ENCODE measurements around the gene PXK.

The PXK gene

DNA sequence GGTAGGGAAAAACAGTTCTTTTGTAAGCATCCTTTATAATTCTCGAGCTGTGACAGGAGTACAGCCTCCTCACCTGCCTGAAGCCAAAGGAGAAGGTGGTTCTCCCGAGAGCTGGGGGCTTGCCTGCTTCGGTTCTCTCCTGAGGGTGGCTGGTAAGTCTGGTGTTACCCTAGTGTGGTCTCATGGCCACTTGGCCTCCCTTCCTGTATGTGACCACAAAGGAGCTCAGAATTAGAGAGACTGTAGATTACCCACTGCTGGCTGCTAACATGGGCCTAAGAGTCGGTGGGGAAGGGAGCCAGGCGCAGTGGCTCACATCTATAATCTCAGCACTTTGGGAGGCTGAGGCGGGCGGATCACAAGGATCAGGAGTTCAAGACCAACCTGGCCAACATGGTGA lies 88.3 kb downstream of the PXK start:
- H3K9ac ChIP-seq (ENCODE audit: low read length in 5 of 5), result no peak overlapping the region
- H3K4me3 ChIP-seq (ENCODE audit: low read depth in 1 of 5, low read length in 5 of 5), result no peak overlapping the region
- H3K27me3 ChIP-seq (ENCODE audit: control insufficient read depth in 5 of 5, insufficient read depth in 4 of 5, low read length in 5 of 5), result no peaks in the 10 kb centered on the region
- H3K36me3 ChIP-seq (ENCODE audit: control insufficient read depth in 5 of 5, insufficient read depth in 5 of 5, low read length in 5 of 5), result peaks cover 21 to 68% (median 42%) of the 10 kb centered on the region in 5 donors
- H3K4me1 ChIP-seq (ENCODE audit: control insufficient read depth in 5 of 5, insufficient read depth in 5 of 5, low read length in 5 of 5), result peaks cover 2 to 47% (median 18%) of the 10 kb centered on the region in 5 donors
- H3K9me3 ChIP-seq (ENCODE audit: control insufficient read depth in 5 of 5, low read length in 5 of 5), result no peaks in the 10 kb centered on the region
- H3K27ac ChIP-seq (ENCODE audit: low read depth, low read length), result no peak overlapping the region

DNA sequence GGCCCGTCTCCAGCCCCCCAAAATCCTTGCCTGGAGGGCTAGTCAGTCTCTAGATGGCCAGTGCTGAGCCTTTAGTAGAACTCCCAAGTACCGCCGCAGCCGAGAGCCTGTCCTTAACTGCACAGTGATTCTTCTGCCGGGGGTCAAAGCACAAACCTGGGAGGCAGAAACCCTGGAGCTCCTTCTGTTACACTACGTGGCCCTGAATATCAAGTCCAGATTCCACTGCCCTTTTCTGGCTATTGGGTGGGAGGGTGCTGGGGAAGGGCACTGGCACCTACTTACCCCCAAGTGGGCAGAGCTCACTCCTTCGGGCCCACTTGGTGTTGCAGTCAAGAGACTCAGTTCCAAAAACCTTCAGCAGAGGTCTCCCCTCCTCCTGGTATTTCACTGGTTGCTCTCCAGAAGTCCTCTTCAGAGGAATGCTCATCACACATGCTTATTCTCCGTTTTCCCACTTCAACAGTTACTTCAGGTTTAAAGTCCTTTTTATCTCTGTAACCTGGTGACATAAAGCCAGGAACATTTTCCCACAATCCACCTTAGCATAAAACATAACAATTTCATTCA lies 90.1 kb downstream of the PXK start:
- peaks cover 2 to 46% (median 18%) of the 10 kb centered on the region in 5 donors for H3K4me1 ChIP-seq (ENCODE audit: control insufficient read depth in 5 of 5, insufficient read depth in 5 of 5, low read length in 5 of 5)
- no peaks in the 10 kb centered on the region for H3K27me3 ChIP-seq (ENCODE audit: control insufficient read depth in 5 of 5, insufficient read depth in 4 of 5, low read length in 5 of 5)
- H3K9me3 ChIP-seq (ENCODE audit: control insufficient read depth in 5 of 5, low read length in 5 of 5), result no peaks in the 10 kb centered on the region
- no peak overlapping the region for H3K9ac ChIP-seq (ENCODE audit: low read length in 5 of 5)
- peaks cover 29 to 73% (median 58%) of the 10 kb centered on the region in 5 donors for H3K36me3 ChIP-seq (ENCODE audit: control insufficient read depth in 5 of 5, insufficient read depth in 5 of 5, low read length in 5 of 5)
- H3K4me3 ChIP-seq (ENCODE audit: low read depth in 1 of 5, low read length in 5 of 5), result no peak overlapping the region
- H3K27ac ChIP-seq (ENCODE audit: low read depth, low read length), result no peak overlapping the region

- Histone ChIP-seq H3K36me3 (ENCODE audit: control insufficient read depth in 5 of 5, insufficient read depth in 5 of 5, low read length in 5 of 5) (peaks cover 40 to 87% (median 76%) of the 10 kb centered on the region in 5 donors), H3K27me3 (ENCODE audit: control insufficient read depth in 5 of 5, insufficient read depth in 4 of 5, low read length in 5 of 5) (no peaks in the 10 kb centered on the region), H3K9ac (ENCODE audit: low read length in 5 of 5) (peak overlapping the region in 1 of 5 donors; percentile 5), H3K4me3 (ENCODE audit: low read depth in 1 of 5, low read length in 5 of 5) (no peak overlapping the region), H3K4me1 (ENCODE audit: control insufficient read depth in 5 of 5, insufficient read depth in 5 of 5, low read length in 5 of 5) (peaks cover 2 to 44% (median 16%) of the 10 kb centered on the region in 5 donors), H3K9me3 (ENCODE audit: control insufficient read depth in 5 of 5, low read length in 5 of 5) (no peaks in the 10 kb centered on the region), H3K27ac (ENCODE audit: low read depth, low read length) (peak overlapping the region; percentile 43)
Measured at GRCh38 chr3:58424613-58425012, 91.9 kb downstream of the PXK start.

GRCh38 chr3:58425782-58426181 lies 93.1 kb downstream of the PXK start:
- no peaks in the 10 kb centered on the region for H3K9me3 ChIP-seq (ENCODE audit: control insufficient read depth in 5 of 5, low read length in 5 of 5)
- peaks cover 0 to 36% (median 9%) of the 10 kb centered on the region in 5 donors for H3K4me1 ChIP-seq (ENCODE audit: control insufficient read depth in 5 of 5, insufficient read depth in 5 of 5, low read length in 5 of 5)
- H3K9ac ChIP-seq (ENCODE audit: low read length in 5 of 5), result no peak overlapping the region
- peaks cover 48 to 98% (median 87%) of the 10 kb centered on the region in 5 donors for H3K36me3 ChIP-seq (ENCODE audit: control insufficient read depth in 5 of 5, insufficient read depth in 5 of 5, low read length in 5 of 5)
- H3K27me3 ChIP-seq (ENCODE audit: control insufficient read depth in 5 of 5, insufficient read depth in 4 of 5, low read length in 5 of 5), result no peaks in the 10 kb centered on the region
- no peak overlapping the region for H3K27ac ChIP-seq (ENCODE audit: low read depth, low read length)
- no peak overlapping the region for H3K4me3 ChIP-seq (ENCODE audit: low read depth in 1 of 5, low read length in 5 of 5)

GRCh38 chr3:58427661-58428361 lies 95.1 kb downstream of the PXK start:
- Histone ChIP-seq H3K9me3 (ENCODE audit: control insufficient read depth in 5 of 5, low read length in 5 of 5) (no peaks in the 10 kb centered on the region), H3K36me3 (ENCODE audit: control insufficient read depth in 5 of 5, insufficient read depth in 5 of 5, low read length in 5 of 5) (peaks cover 52 to 89% (median 84%) of the 10 kb centered on the region in 5 donors), H3K9ac (ENCODE audit: low read length in 5 of 5) (no peak overlapping the region), H3K27ac (ENCODE audit: low read depth, low read length) (no peak overlapping the region), H3K4me3 (ENCODE audit: low read depth in 1 of 5, low read length in 5 of 5) (no peak overlapping the region), H3K27me3 (ENCODE audit: control insufficient read depth in 5 of 5, insufficient read depth in 4 of 5, low read length in 5 of 5) (no peaks in the 10 kb centered on the region), H3K4me1 (ENCODE audit: control insufficient read depth in 5 of 5, insufficient read depth in 5 of 5, low read length in 5 of 5) (peaks cover 0 to 24% (median 20%) of the 10 kb centered on the region in 5 donors)

GRCh38 chr3:58429657-58430056 lies 97.0 kb downstream of the PXK start:
- Histone ChIP-seq H3K4me3 (ENCODE audit: low read depth in 1 of 5, low read length in 5 of 5) (no peak overlapping the region), H3K27me3 (ENCODE audit: control insufficient read depth in 5 of 5, insufficient read depth in 4 of 5, low read length in 5 of 5) (no peaks in the 10 kb centered on the region), H3K36me3 (ENCODE audit: control insufficient read depth in 5 of 5, insufficient read depth in 5 of 5, low read length in 5 of 5) (peaks cover 43 to 71% (median 70%) of the 10 kb centered on the region in 5 donors), H3K9me3 (ENCODE audit: control insufficient read depth in 5 of 5, low read length in 5 of 5) (no peaks in the 10 kb centered on the region), H3K27ac (ENCODE audit: low read depth, low read length) (no peak overlapping the region), H3K4me1 (ENCODE audit: control insufficient read depth in 5 of 5, insufficient read depth in 5 of 5, low read length in 5 of 5) (peaks cover 2 to 32% (median 27%) of the 10 kb centered on the region in 5 donors), H3K9ac (ENCODE audit: low read length in 5 of 5) (peak overlapping the region in 1 of 5 donors; percentile 17)

- H3K4me3 ChIP-seq (ENCODE audit: low read depth in 1 of 5, low read length in 5 of 5), result peak overlapping the region; percentile 70 to 99 (median 93)
- H3K9ac ChIP-seq (ENCODE audit: low read length in 5 of 5), result peak overlapping the region in 4 of 5 donors; percentile 73 to 88 (median 80)
- peaks cover 22 to 40% (median 39%) of the 10 kb centered on the region in 5 donors for H3K36me3 ChIP-seq (ENCODE audit: control insufficient read depth in 5 of 5, insufficient read depth in 5 of 5, low read length in 5 of 5)
- H3K27ac ChIP-seq (ENCODE audit: low read depth, low read length), result peak overlapping the region; percentile 79
- no peaks in the 10 kb centered on the region for H3K27me3 ChIP-seq (ENCODE audit: control insufficient read depth in 5 of 5, insufficient read depth in 4 of 5, low read length in 5 of 5)
- H3K4me1 ChIP-seq (ENCODE audit: control insufficient read depth in 5 of 5, insufficient read depth in 5 of 5, low read length in 5 of 5), result peaks cover 4 to 40% (median 26%) of the 10 kb centered on the region in 5 donors
- no peaks in the 10 kb centered on the region for H3K9me3 ChIP-seq (ENCODE audit: control insufficient read depth in 5 of 5, low read length in 5 of 5)
Measured at GRCh38 chr3:58432905-58433304, 100.2 kb downstream of the PXK start.

DNA sequence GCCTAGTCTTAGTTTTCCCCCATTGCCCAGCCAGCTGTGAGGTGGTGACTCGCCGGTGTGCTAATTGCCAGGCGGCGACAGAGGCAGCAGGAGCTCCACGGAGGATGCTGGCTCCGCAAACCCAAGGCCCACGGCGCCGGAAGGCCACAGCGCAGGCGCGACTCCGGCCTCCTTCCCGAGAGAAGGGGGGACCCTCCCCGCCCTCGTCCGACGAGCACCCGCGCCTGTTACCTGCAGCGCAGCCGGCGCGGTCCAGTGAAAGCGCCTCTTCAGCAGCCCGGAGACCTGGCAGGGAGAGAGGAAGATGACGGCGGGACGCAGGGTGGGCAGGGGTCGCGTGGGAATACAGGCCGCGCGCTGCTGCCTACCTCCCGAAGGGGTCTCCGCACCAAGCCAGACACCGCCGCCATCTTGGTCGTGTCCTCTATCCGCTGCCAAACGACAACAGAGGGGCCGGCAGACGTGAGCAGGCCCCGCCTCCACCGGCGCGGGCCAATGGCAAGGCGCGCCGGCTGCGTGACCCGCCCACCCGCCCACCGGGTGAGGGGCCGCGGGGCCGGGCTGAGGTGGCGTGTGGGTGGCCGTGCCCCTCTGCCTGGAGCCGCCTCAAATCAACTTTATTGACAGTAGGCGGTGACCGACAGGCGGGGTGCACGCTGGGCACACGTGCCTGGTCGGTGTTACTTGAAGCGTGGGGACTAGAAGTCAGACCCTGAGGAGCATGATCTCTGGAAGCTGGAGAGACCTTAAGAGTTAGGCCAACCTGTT lies 100.9 kb downstream of the PXK start, which contains the start of gene PDHB:
PDHB (minus strand) TSS at position 433 of the 768 bp plus-strand sequence; CDS start at position 410, 23 bp downstream.
- H3K27me3 ChIP-seq (ENCODE audit: control insufficient read depth in 5 of 5, insufficient read depth in 4 of 5, low read length in 5 of 5), result no peaks in the 10 kb centered on the region
- H3K27ac ChIP-seq (ENCODE audit: low read depth, low read length), result peak within 1 kb of the TSS; percentile 82
- H3K36me3 ChIP-seq (ENCODE audit: control insufficient read depth in 5 of 5, insufficient read depth in 5 of 5, low read length in 5 of 5), result peaks cover 17 to 33% (median 32%) of the 10 kb centered on the region in 5 donors
- H3K9me3 ChIP-seq (ENCODE audit: control insufficient read depth in 5 of 5, low read length in 5 of 5), result no peaks in the 10 kb centered on the region
- H3K4me3 ChIP-seq (ENCODE audit: low read depth in 1 of 5, low read length in 5 of 5), result peak within 1 kb of the TSS; percentile 70 to 99 (median 93)
- peak within 1 kb of the TSS in 4 of 5 donors; percentile 73 to 88 (median 80) for H3K9ac ChIP-seq (ENCODE audit: low read length in 5 of 5)
- H3K4me1 ChIP-seq (ENCODE audit: control insufficient read depth in 5 of 5, insufficient read depth in 5 of 5, low read length in 5 of 5), result peaks cover 4 to 40% (median 26%) of the 10 kb centered on the region in 5 donors

- Histone ChIP-seq H3K27me3 (ENCODE audit: control insufficient read depth in 5 of 5, insufficient read depth in 4 of 5, low read length in 5 of 5) (no peaks in the 10 kb centered on the region), H3K27ac (ENCODE audit: low read depth, low read length) (peak overlapping the region; percentile 82), H3K9ac (ENCODE audit: low read length in 5 of 5) (peak overlapping the region in 2 of 5 donors; percentile 40 to 56), H3K36me3 (ENCODE audit: control insufficient read depth in 5 of 5, insufficient read depth in 5 of 5, low read length in 5 of 5) (peaks cover 16 to 28% (median 26%) of the 10 kb centered on the region in 5 donors), H3K4me3 (ENCODE audit: low read depth in 1 of 5, low read length in 5 of 5) (peak overlapping the region; percentile 49 to 99 (median 69)), H3K9me3 (ENCODE audit: control insufficient read depth in 5 of 5, low read length in 5 of 5) (no peaks in the 10 kb centered on the region), H3K4me1 (ENCODE audit: control insufficient read depth in 5 of 5, insufficient read depth in 5 of 5, low read length in 5 of 5) (peaks cover 4 to 40% (median 26%) of the 10 kb centered on the region in 5 donors)
Measured at GRCh38 chr3:58434168-58434504, 101.4 kb downstream of the PXK start.
